Activated naive CD8-positive, alpha-beta T cell treated with anti-CD3 and anti-CD28 coated beads, Interleukin-2, amount 10 ng/mL, durations not matched to agents 7 days and 5 days (primary cell): ENCODE data around the gene CTNNA3. TPM values are rescaled to one million over a fixed set of nuclear protein-coding genes. Genes with fewer than 3 reads are reported as not detected.

Experiments used
- ATAC-seq: fragments of 150-1000 bp; cut with Tn5 transposase; one replicate; pipeline ENCODE4 v1.10.0; 2021; ENCODE audit warnings: low read depth, moderate library complexity
- POLR2A ChIA-PET: fragments of 350-600 bp; sonication (Branson Sonifier 250); formaldehyde crosslinking; loops from one replicate; lab custom pipeline; 2021; ENCODE audit warnings: antibody characterized with exemption; lab: Charles Lee
- DNase-seq: peaks from one replicate; pipeline ENCODE4 v3.0.0; 2021
- H3K27ac Mint-ChIP-seq: one replicate; pipeline ENCODE4 v1.8.0; 2022; ENCODE audit warnings: mild to moderate bottlenecking, mixed read lengths
- H3K27me3 Mint-ChIP-seq: one replicate; pipeline ENCODE4 v1.8.0; 2022; ENCODE audit warnings: mild to moderate bottlenecking, moderate library complexity, mixed read lengths
- H3K36me3 Mint-ChIP-seq: one replicate; pipeline ENCODE4 v1.8.0; 2021; ENCODE audit warnings: mild to moderate bottlenecking, mixed read lengths
- H3K4me1 Mint-ChIP-seq: one replicate; pipeline ENCODE4 v1.8.0; 2021; ENCODE audit warnings: mixed read lengths
- H3K4me3 Mint-ChIP-seq: one replicate; pipeline ENCODE4 v1.8.0; 2022; ENCODE audit warnings: mild to moderate bottlenecking, moderate library complexity, mixed read lengths
- H3K9me3 Mint-ChIP-seq: one replicate; pipeline ENCODE4 v1.8.0; 2021; ENCODE audit warnings: mixed read lengths
- total RNA-seq, 2 experiments: library from RNA; stranded (reverse); gene quantifications; one replicate each; pipeline ENCODE4 v1.2.3, GENCODE V29; 2021

Gene CTNNA3
- total RNA-seq, 2 experiments from 2014 or later: 2.4 to 3.6 TPM

DNA sequence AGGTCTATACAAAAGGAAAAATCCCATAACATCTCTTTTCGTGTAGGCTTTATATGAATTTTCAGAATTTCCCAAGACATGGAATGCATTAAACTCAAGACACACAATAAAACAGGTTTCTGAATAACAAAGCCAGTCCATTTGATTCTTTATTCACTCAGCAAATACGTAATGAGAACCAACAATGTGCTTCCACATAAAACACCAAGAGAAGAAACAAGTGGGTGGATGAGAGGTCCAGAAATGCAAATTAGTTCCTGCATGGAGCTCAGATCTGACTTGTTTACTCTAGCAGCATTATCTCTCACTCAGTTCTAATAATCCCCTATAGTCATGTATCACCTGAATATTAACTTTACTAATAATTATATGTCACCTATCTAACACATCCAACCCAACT, 520.6 kb downstream of the CTNNA3 start:
- POLR2A ChIA-PET: no interaction called here
- ATAC-seq (no peak), DNase-seq (no peak)
- Mint-ChIP-seq H3K27ac (no peak overlapping the region), H3K4me1 (no peaks in the 10 kb centered on the region), H3K9me3 (no peaks in the 10 kb centered on the region), H3K4me3 (no peak overlapping the region), H3K27me3 (no peaks in the 10 kb centered on the region), H3K36me3 (no peaks in the 10 kb centered on the region)

DNA sequence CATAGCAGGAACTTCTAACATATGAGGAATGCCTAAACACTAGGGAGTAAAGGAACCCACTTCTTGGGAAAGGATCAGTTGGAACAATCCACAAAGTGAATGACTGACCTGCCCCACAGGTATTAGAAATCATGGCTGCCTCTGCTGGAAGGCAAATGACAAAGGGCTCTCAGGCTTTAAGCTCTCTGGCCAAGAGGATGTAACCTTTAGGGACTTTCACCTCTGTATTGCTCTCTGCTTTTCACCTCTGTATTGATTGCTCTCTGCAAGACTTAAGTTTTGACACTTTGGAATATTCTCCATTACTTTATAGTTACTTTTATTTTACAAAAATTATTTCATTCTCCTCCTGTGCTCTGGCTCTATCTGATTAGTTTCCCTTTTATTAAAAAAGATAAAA, 522.2 kb downstream of the CTNNA3 start:
- Mint-ChIP-seq H3K4me1 (no peaks in the 10 kb centered on the region), H3K27ac (no peak overlapping the region), H3K36me3 (no peaks in the 10 kb centered on the region), H3K4me3 (no peak overlapping the region), H3K9me3 (peaks cover 2% of the 10 kb centered on the region), H3K27me3 (no peaks in the 10 kb centered on the region)
- no peak for DNase-seq
- POLR2A ChIA-PET: no interaction called here
- ATAC-seq: no peak

DNA sequence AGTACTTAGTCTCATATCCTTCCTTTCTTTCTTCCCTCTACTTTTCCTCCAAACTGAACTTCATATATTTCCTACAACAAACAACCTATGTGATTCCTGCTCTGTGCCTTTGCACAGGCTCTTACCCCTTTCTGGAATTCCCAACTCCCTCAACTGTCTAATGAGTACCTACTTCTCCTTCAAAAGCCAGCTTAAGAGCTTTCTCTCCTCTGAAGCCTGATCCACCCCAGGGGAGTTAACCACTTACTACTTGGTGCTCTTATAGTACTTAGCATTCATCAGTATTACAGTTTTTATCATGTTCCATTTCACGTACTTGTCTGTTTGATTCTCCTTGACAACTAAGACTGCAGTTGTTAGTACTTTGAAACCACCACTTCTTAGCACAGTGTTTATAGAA, 524.0 kb downstream of the CTNNA3 start:
- H3K27me3 Mint-ChIP-seq: no peaks in the 10 kb centered on the region
- H3K9me3 Mint-ChIP-seq: peaks cover 3% of the 10 kb centered on the region
- no peak for DNase-seq
- no peaks in the 10 kb centered on the region for H3K4me1 Mint-ChIP-seq
- no peak overlapping the region for H3K4me3 Mint-ChIP-seq
- POLR2A ChIA-PET: no interaction called here
- no peak overlapping the region for H3K27ac Mint-ChIP-seq
- ATAC-seq: no peak
- no peaks in the 10 kb centered on the region for H3K36me3 Mint-ChIP-seq

DNA sequence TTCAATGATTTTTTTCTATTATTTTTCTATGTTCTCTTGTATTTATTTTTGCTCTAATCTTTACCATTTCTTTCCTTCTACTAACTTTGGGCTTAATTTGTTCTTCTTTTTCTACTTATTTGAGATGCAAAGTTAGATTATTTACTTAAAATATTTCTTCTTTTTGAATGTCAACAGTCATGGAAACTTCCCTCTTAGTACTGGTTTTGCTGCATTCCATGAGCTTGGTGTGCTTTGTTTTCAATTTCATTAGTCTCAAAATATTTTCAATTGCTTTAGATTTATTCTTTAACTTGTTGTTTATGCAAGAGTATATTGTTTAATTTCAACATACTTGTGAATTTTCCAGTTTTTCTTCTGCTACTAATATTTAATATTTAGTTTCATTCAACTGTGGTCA, 539.8 kb downstream of the CTNNA3 start:
- peaks cover 4% of the 10 kb centered on the region for H3K9me3 Mint-ChIP-seq

DNA sequence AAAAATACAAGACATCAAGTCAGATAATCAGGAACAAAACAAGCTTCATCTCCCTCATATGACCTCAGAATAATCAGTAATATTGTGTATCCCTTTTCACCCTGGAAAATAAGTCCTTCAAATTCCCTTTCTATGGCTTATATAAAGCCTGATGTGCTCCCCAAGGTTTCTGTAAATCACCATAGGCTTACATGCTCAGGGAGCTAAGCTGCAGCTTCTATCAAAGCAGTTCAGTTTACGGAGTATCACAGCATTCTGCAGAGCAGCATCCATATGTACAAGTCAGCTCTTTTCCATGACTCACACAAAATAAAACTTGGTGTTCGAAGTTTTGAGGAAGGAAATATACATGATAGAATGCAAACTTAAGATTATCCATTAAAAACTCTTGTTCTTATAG, 544.5 kb downstream of the CTNNA3 start:
- ATAC-seq: no peak
- DNase-seq: no peak
- Mint-ChIP-seq H3K4me3 (no peak overlapping the region), H3K36me3 (no peaks in the 10 kb centered on the region), H3K9me3 (no peaks in the 10 kb centered on the region), H3K27me3 (no peaks in the 10 kb centered on the region), H3K27ac (no peak overlapping the region), H3K4me1 (no peaks in the 10 kb centered on the region)
- POLR2A ChIA-PET: no interaction called here

More for the DNA sequence above, 539.8 kb downstream of the CTNNA3 start:
- DNase-seq (no peak), ATAC-seq (no peak)
- POLR2A ChIA-PET: no interaction called here
- Mint-ChIP-seq H3K27ac (no peak overlapping the region), H3K36me3 (no peaks in the 10 kb centered on the region), H3K27me3 (no peaks in the 10 kb centered on the region), H3K4me3 (no peak overlapping the region), H3K4me1 (no peaks in the 10 kb centered on the region)

DNA sequence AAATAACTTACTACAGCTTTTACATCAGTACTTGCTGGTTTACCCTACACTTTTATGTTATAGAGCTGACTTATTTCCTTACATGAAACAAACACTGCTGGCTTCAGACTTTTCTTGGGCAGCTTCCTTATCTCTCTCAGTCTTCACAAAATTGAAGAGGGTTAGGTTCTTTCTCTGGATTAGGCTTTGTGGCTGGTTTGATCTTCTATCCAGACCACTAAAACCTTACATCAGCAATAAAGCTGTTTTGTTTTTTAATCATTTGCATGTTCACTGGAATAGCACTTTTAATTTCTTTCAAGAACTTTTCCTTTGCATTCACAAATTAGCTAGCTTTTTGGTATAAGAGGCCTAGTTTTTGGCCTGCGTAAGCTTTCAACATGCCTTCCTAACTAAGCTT, 551.5 kb downstream of the CTNNA3 start:
- Mint-ChIP-seq H3K9me3 (peaks cover 2% of the 10 kb centered on the region), H3K27ac (no peak overlapping the region), H3K36me3 (no peaks in the 10 kb centered on the region), H3K4me1 (no peaks in the 10 kb centered on the region), H3K27me3 (no peaks in the 10 kb centered on the region), H3K4me3 (no peak overlapping the region)
- ATAC-seq (no peak), DNase-seq (no peak)
- POLR2A ChIA-PET: no interaction called here

DNA sequence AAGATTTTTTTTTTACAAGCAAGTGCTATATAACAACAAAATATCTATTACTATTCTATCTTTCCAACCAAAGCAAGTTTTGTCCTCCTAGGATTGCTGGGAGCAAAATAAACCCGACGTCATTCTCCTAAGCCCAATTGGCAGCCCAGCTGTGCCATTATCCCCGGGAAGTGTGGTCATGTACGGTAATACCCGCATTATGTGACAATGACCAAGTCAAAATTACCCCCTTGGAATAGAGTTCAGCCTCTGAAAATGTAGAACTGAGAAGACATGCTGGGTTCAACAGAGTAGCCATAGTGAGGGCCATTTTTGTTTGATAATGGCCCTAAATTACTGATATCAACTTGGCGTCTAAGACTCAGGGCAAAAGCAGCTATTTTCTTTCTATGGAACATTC, 554.7 kb downstream of the CTNNA3 start:
- POLR2A ChIA-PET: no interaction called here
- Mint-ChIP-seq H3K4me1 (no peaks in the 10 kb centered on the region), H3K27me3 (no peaks in the 10 kb centered on the region), H3K4me3 (no peak overlapping the region), H3K36me3 (no peaks in the 10 kb centered on the region), H3K9me3 (peaks cover 2% of the 10 kb centered on the region), H3K27ac (no peak overlapping the region)
- ATAC-seq (no peak), DNase-seq (no peak)

DNA sequence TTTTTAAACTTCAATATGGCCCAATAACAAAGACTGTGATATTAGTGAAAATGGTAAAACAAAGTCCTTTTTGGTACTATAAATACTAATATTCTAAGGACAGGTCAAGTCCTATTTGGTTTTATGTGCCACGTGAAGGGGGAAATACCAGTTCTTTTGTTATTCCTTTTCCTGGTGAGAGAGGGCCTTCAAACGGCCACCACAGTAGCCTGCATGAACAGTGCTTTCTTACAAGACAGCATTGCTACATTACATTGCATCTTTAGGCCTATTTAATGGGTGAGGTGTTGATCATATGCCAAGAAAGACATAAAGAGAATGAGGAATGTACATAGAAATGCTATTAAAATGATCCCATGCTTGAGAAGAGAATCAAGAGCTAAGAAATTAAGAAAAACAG, 555.4 kb downstream of the CTNNA3 start:
- DNase-seq (no peak), ATAC-seq (no peak)
- no peak overlapping the region for H3K4me3 Mint-ChIP-seq
- no peak overlapping the region for H3K27ac Mint-ChIP-seq
- no peaks in the 10 kb centered on the region for H3K36me3 Mint-ChIP-seq
- no peaks in the 10 kb centered on the region for H3K27me3 Mint-ChIP-seq
- peaks cover 2% of the 10 kb centered on the region for H3K9me3 Mint-ChIP-seq
- POLR2A ChIA-PET: no interaction called here
- H3K4me1 Mint-ChIP-seq: no peaks in the 10 kb centered on the region

DNA sequence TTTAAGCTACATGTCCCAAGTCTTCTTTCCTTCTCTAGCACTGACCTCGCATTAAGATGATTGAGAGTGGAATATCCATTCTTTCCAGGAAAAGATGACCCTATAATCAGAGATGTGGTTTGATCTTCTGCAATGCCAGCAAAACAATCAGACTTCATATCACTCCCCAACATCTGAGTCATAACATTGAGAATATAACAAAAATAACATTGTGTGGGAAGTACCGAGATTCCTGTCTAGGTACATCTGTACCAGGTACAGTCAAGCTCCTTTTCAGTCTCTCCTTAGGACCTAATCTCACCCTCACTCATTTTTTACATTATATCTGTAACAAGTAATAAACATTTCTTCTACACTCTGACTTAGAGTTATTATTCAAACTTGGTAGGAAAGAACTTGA, 568.6 kb downstream of the CTNNA3 start:
- no peak overlapping the region for H3K27ac Mint-ChIP-seq
- POLR2A ChIA-PET: no interaction called here
- H3K4me3 Mint-ChIP-seq: no peak overlapping the region
- ATAC-seq: no peak
- H3K27me3 Mint-ChIP-seq: no peaks in the 10 kb centered on the region
- no peak for DNase-seq
- H3K4me1 Mint-ChIP-seq: no peaks in the 10 kb centered on the region
- H3K9me3 Mint-ChIP-seq: no peaks in the 10 kb centered on the region
- H3K36me3 Mint-ChIP-seq: no peaks in the 10 kb centered on the region

DNA sequence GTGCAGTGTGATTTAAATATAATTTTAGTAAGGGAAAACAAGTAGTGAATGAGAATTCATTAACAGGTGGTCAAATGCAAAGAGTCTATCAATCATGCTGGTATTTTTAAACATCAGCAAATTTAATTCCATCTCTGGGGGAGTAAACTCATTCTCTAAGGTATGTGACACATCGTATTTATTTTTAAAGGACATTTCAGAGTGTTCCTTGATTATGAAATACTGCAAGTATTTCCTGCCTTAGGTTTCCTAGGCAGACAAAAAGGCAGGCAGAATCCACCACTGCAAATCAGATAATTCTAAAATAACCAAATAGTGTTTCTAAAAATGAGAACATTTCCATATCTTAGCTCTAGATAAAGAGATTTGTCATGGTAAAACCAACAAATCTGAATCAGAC, 576.3 kb downstream of the CTNNA3 start:
- ATAC-seq (no peak), DNase-seq (no peak)
- no peaks in the 10 kb centered on the region for H3K4me1 Mint-ChIP-seq
- POLR2A ChIA-PET: no interaction called here
- H3K27me3 Mint-ChIP-seq: no peaks in the 10 kb centered on the region
- no peak overlapping the region for H3K27ac Mint-ChIP-seq
- no peaks in the 10 kb centered on the region for H3K9me3 Mint-ChIP-seq
- H3K36me3 Mint-ChIP-seq: no peaks in the 10 kb centered on the region
- H3K4me3 Mint-ChIP-seq: no peak overlapping the region

DNA sequence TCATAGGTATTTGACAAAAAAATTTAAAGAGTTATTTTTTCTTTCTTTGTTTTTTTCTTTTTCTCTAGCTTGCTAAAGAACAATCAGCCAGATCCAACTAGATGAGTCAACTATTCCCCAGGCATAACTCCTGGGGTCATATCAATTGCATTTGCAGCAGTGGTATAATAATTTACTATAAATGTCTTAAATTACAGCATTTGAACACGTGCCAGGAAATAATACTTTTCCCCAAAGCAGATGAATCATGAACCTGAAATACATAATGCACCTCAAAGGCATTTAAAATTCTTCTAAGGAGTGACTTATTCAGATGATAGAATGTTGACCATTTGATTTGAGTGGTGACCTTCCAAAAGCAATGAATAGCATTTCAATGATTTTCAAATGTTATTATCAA, 580.0 kb downstream of the CTNNA3 start:
- DNase-seq: no peak
- H3K36me3 Mint-ChIP-seq: no peaks in the 10 kb centered on the region
- no peaks in the 10 kb centered on the region for H3K27me3 Mint-ChIP-seq
- no peak for ATAC-seq
- no peak overlapping the region for H3K4me3 Mint-ChIP-seq
- no peaks in the 10 kb centered on the region for H3K4me1 Mint-ChIP-seq
- no peaks in the 10 kb centered on the region for H3K9me3 Mint-ChIP-seq
- POLR2A ChIA-PET: no interaction called here
- H3K27ac Mint-ChIP-seq: no peak overlapping the region

DNA sequence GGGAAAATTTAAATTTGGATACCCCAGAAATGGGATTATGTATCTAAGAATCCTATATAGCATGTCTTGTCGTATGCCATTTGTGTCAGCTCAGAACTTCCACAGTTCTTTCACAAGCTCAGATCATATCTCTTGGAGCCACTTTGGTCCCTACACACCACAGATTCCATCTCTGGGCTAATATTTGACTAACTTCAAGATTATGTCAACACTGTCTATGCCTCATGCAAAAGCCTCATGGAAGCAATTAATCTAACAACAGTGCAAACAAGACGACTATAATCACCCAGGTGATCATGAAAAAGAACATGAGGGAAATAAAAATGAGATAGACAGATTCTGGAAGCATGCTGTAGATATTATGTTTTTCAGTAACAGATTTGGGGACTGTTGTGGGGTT, 581.0 kb downstream of the CTNNA3 start:
- POLR2A ChIA-PET: no interaction called here
- ATAC-seq (no peak), DNase-seq (no peak)
- H3K4me1 Mint-ChIP-seq: no peaks in the 10 kb centered on the region
- no peaks in the 10 kb centered on the region for H3K27me3 Mint-ChIP-seq
- no peak overlapping the region for H3K4me3 Mint-ChIP-seq
- H3K27ac Mint-ChIP-seq: no peak overlapping the region
- H3K9me3 Mint-ChIP-seq: no peaks in the 10 kb centered on the region
- no peaks in the 10 kb centered on the region for H3K36me3 Mint-ChIP-seq

DNA sequence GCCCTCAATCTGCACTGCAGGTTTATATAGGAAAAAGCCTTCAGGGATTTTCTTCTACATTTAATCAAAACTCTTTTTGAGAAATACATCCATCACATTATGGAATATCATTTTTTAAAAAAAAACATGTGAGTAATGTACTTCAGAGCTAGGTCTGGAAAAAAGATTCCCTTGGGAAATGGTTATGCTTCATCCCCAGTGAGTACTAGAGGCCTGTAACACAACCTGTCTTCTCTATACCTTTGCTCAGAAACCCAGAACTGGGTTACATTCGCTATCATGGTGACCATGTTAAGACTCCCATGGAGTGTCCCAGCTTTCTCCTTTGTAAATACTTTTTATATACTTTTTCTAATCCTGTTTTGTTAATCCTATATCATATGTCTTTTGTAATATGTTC, 583.2 kb downstream of the CTNNA3 start:
- no peak overlapping the region for H3K4me3 Mint-ChIP-seq
- H3K9me3 Mint-ChIP-seq: no peaks in the 10 kb centered on the region
- no peaks in the 10 kb centered on the region for H3K4me1 Mint-ChIP-seq
- no peak overlapping the region for H3K27ac Mint-ChIP-seq
- POLR2A ChIA-PET: no interaction called here
- H3K36me3 Mint-ChIP-seq: no peaks in the 10 kb centered on the region
- no peak for DNase-seq
- no peaks in the 10 kb centered on the region for H3K27me3 Mint-ChIP-seq
- no peak for ATAC-seq

DNA sequence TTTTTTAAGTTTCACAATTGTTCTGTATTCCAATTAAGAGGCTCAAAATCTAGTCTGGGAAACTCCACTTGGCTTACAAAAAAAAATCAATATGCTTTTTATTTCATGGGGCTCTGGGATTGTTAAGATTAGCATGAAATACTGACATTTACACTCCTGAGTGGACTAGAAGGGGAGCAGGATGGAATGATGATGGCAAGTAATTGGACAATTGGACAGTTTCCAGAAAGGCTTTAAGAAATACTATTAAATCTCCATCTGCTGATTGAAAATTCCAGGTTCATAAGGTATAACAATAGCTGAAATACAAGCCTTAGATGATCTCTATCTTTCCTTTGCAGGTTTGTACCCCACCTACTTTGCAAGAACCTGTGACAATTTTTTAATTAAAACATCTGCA, 585.7 kb downstream of the CTNNA3 start:
- H3K36me3 Mint-ChIP-seq: no peaks in the 10 kb centered on the region
- H3K4me3 Mint-ChIP-seq: no peak overlapping the region
- H3K27me3 Mint-ChIP-seq: no peaks in the 10 kb centered on the region
- H3K4me1 Mint-ChIP-seq: no peaks in the 10 kb centered on the region
- H3K9me3 Mint-ChIP-seq: no peaks in the 10 kb centered on the region
- ATAC-seq (no peak), DNase-seq (no peak)
- no peak overlapping the region for H3K27ac Mint-ChIP-seq
- POLR2A ChIA-PET: no interaction called here

DNA sequence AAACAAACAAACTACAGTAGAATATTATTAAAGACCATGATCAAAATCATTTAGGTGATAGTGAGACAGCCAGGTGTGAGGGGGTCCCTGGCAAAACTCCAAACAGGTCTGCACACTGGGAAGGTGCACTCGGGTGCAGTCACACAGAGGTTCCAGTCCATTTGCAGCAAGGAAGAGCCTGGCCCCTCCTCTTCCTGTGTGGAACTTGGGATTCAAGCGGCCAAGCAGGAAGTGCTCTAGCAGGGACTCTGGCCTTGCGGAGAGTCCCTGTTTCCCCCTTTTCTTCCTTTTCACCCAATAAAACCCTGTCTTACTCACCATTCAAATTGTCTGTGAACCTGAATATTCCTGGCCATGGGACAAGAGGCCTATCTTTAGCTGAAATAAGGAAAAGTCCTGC, 588.3 kb downstream of the CTNNA3 start:
- Mint-ChIP-seq H3K36me3 (no peaks in the 10 kb centered on the region), H3K4me3 (no peak overlapping the region), H3K27me3 (no peaks in the 10 kb centered on the region), H3K9me3 (no peaks in the 10 kb centered on the region), H3K27ac (no peak overlapping the region), H3K4me1 (no peaks in the 10 kb centered on the region)
- POLR2A ChIA-PET: no interaction called here
- DNase-seq (no peak), ATAC-seq (no peak)
